Liver (tissue), 9 donors: ENCODE data around the gene NPAS2. TPM values are rescaled to one million over a fixed set of nuclear protein-coding genes. Genes with fewer than 3 reads are reported as not detected.

Experiments
- DNase-seq: peaks from one replicate; pipeline ENCODE4 v3.0.0-alpha.2; 2017; ENCODE audit warnings: low spot score
- H3K27ac ChIP-seq, 2 donors: one replicate each; pipeline ENCODE4 v1.7.0; 2013; ENCODE audit warnings: inconsistent platforms in 2 of 2, low read length in 2 of 2, control low read depth in 1 of 2, low read depth in 1 of 2, mild to moderate bottlenecking in 1 of 2
- H3K27me3 ChIP-seq, 4 donors: one replicate each; pipeline versions ENCODE4 v1.6.1 to v1.7.0; 2013; ENCODE audit warnings: low read length in 3 of 4, inconsistent platforms in 1 of 4, mild to moderate bottlenecking in 1 of 4, moderate library complexity in 1 of 4; ENCODE audit not compliant: control insufficient read depth in 4 of 4, insufficient read depth in 4 of 4
- H3K36me3 ChIP-seq, 4 donors: one replicate each; pipeline versions ENCODE4 v1.6.1 to v1.7.0; 2013; ENCODE audit warnings: low read length in 3 of 4, mild to moderate bottlenecking in 3 of 4, low read depth in 1 of 4, moderate library complexity in 1 of 4; ENCODE audit not compliant: control insufficient read depth in 4 of 4, insufficient read depth in 3 of 4
- H3K4me1 ChIP-seq, 4 donors: one replicate each; pipeline versions ENCODE4 v1.6.1 to v1.7.0; 2013; ENCODE audit warnings: low read length in 3 of 4, mild to moderate bottlenecking in 3 of 4, moderate library complexity in 1 of 4; ENCODE audit not compliant: control insufficient read depth in 4 of 4, insufficient read depth in 4 of 4
- H3K4me3 ChIP-seq, 3 donors: one replicate each; pipeline versions ENCODE4 v1.6.1 to v1.7.0; 2013; ENCODE audit warnings: low read length in 3 of 3, control low read depth in 1 of 3, low read depth in 1 of 3, mild to moderate bottlenecking in 1 of 3
- H3K9ac ChIP-seq, 2 donors: one replicate each; pipeline ENCODE4 v1.7.0; 2013; ENCODE audit warnings: low read length in 2 of 2, mild to moderate bottlenecking in 2 of 2, moderate library complexity in 2 of 2, control low read depth in 1 of 2, low read depth in 1 of 2
- H3K9me3 ChIP-seq, 4 donors: one replicate each; pipeline versions ENCODE4 v1.6.1 to v1.7.0; 2013; ENCODE audit warnings: low read length in 3 of 4; ENCODE audit not compliant: control insufficient read depth in 4 of 4
- EGR1 ChIP-seq, 2 donors: IDR thresholded peaks; 2 replicates each; pipeline ENCODE4 v1.6.1; 2016 to 2018; ENCODE audit warnings: antibody characterized with exemption in 2 of 2, low read depth in 2 of 2
- FOXA2 ChIP-seq: IDR thresholded peaks from 2 replicates; pipeline ENCODE4 v1.6.1; 2016; ENCODE audit warnings: antibody characterized with exemption
- GABPA ChIP-seq, 2 donors: IDR thresholded peaks in 1 of 2; conservative IDR thresholded peaks in 1 of 2; 2 replicates each; pipeline ENCODE4 v1.6.1; 2016; ENCODE audit warnings: antibody characterized with exemption in 2 of 2, mild to moderate bottlenecking in 1 of 2, moderate library complexity in 1 of 2
- HNF4A ChIP-seq, 2 donors: conservative IDR thresholded peaks; 2 replicates each; pipeline ENCODE4 v1.6.1; 2016; ENCODE audit warnings: antibody characterized with exemption in 2 of 2, mild to moderate bottlenecking in 2 of 2
- HNF4G ChIP-seq: IDR thresholded peaks from 2 replicates; pipeline ENCODE4 v1.6.1; 2016; ENCODE audit warnings: antibody characterized with exemption
- JUND ChIP-seq, 2 donors: IDR thresholded peaks; 2 replicates each; pipeline ENCODE4 v1.6.1; 2016; ENCODE audit warnings: antibody characterized with exemption in 2 of 2
- RAD21 ChIP-seq, 2 donors: IDR thresholded peaks; 2 replicates each; pipeline ENCODE4 v1.6.1; 2016; ENCODE audit warnings: antibody characterized with exemption in 2 of 2, mild to moderate bottlenecking in 2 of 2
- RXRA ChIP-seq, 2 donors: IDR thresholded peaks; 2 replicates each; pipeline ENCODE4 v1.6.1; 2017 to 2018; ENCODE audit warnings: antibody characterized with exemption in 2 of 2, mild to moderate bottlenecking in 1 of 2
- SP1 ChIP-seq: IDR thresholded peaks from 2 replicates; pipeline ENCODE4 v1.6.1; 2018; ENCODE audit warnings: antibody characterized with exemption, mild to moderate bottlenecking
- TAF1 ChIP-seq: conservative IDR thresholded peaks from 2 replicates; pipeline ENCODE4 v1.6.1; 2016; ENCODE audit warnings: antibody characterized with exemption, mild to moderate bottlenecking
- WGBS: extraction: QIAGEN DNeasy Blood & Tissue Kit; methylation state at CpG from one replicate; pipeline ENCODE4 v1.1.7; 2013; 5-methylcytosine and 5-hydroxymethylcytosine counted together
- polyA plus RNA-seq, 2 donors: library from polyadenylated mRNA; stranded (reverse) in 1 of 2; unstranded in 1 of 2; fragments of 200-250 nt in 1 of 2; fragments of >200 nt in 1 of 2; fragmentation: Nextera tagmentation in 1 of 2; extraction: Ambion mirVana in 1 of 2; gene quantifications; one replicate each; pipeline versions ENCODE4 v1.2.1 to v1.2.3, GENCODE V29; 2013 to 2015
- total RNA-seq, 2 donors: library from RNA; depleted of rRNA; stranded (reverse); fragments of >200 nt; gene quantifications; one replicate each; pipeline ENCODE4 v1.2.3, GENCODE V29; 2014
- TF ChIP-seq, protein P1 (sequence below): IDR thresholded peaks from 2 replicates; pipeline ENCODE4 v1.6.1; 2016; ENCODE audit warnings: antibody characterized with exemption
- TF ChIP-seq, protein P2 (sequence below): IDR thresholded peaks from 2 replicates; pipeline ENCODE4 v1.6.1; 2016; ENCODE audit warnings: antibody characterized with exemption
- TF ChIP-seq, protein P3 (sequence below): IDR thresholded peaks from 2 replicates; pipeline ENCODE4 v1.6.1; 2016; ENCODE audit warnings: antibody characterized with exemption, mild to moderate bottlenecking
- TF ChIP-seq, protein P4 (sequence below): IDR thresholded peaks from 2 replicates; pipeline ENCODE4 v1.6.1; 2016; ENCODE audit warnings: antibody characterized with exemption
- donor health status: healthy.
- donor health status: healthy.
- donor health status: healthy.
- donor health status: healthy.
- donor health status: healthy.

Gene NPAS2
- total and polyA plus RNA-seq, 4 donors: 0.33 to 24.3 (median 6.6) TPM

DNA sequence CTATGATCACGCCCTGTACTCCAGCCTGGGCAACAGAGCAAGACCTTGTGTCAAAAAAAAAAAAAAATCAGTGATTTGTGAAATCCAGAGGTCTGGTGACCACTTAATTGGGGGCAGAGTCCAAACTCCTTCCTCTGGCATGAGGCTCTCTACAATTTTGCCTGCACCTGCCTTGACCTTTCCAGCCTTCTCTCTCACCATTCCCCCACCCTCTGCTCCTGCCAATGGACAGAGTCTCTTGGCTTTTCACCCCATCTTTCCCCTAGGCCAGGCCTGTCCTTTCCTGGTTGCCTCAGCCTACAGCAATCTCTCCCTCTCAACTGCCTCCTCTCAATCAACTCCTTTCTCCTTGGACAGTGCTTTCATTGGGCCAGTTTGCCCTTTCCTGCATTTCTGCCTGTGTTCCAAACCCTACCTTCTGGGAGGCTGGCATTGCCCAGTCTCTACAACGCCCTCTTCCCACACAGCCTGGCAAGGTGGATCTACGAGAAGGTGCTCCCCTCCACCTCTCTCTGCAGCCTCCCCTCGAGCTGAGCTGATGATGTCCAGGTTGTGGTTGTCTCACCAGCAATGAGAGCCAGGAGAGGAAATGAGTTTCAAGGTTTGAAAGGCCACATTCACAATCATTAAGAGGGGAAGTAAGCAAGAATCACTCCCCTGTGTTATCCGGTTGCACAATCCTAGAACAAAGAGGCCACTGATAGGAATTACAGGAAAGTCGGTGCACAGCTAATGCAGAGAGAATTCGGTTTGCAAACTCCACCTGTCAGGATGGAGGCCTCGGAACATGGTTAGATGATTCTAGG is 39.5 kb upstream of the NPAS2 start (continued):
- TF ChIP-seq, protein P1, sequence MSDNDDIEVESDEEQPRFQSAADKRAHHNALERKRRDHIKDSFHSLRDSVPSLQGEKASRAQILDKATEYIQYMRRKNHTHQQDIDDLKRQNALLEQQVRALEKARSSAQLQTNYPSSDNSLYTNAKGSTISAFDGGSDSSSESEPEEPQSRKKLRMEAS: peak; percentile 18
- TF ChIP-seq JUND (IDR thresholded peaks at IDR 0.05) (peak in 1 of 2 donors; percentile 13), GABPA (IDR thresholded peaks at IDR 0.05 in 1 of 2, conservative IDR thresholded peaks at IDR 0.05 in 1 of 2) (peak in 1 of 2 donors; percentile 4), RXRA (IDR thresholded peaks at IDR 0.05) (peak; percentile 56 to 78), EGR1 (IDR thresholded peaks at IDR 0.05; ENCODE audit: low read depth in 2 of 2) (no peak), FOXA2 (no peak), TAF1 (no peak), HNF4G (peak; percentile 59), HNF4A (conservative IDR thresholded peaks at IDR 0.05) (peak; percentile 78 to 81)
- TF ChIP-seq, protein P2, sequence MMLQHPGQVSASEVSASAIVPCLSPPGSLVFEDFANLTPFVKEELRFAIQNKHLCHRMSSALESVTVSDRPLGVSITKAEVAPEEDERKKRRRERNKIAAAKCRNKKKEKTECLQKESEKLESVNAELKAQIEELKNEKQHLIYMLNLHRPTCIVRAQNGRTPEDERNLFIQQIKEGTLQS: no peak

DNA sequence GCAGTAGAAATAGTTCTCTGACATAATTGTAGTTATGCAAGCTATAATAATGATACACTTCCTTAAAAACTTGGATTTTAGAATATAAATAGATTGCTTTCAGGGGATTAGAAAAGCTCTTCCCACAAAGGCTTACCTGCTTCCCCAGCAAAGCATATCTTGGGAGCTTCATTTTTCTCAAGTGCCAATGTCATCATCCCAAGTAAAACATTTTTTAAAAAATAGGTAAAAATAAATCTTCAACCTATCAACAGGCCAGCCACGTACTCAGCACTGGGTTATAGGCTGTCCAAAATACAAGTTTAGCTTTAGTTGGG is 39.0 kb upstream of the NPAS2 start:
- Histone ChIP-seq H3K27ac (no peak overlapping the region), H3K9me3 (no peaks in the 10 kb centered on the region), H3K4me1 (peaks cover 0 to 8% (median 5%) of the 10 kb centered on the region in 4 donors), H3K27me3 (no peaks in the 10 kb centered on the region), H3K4me3 (no peak overlapping the region), H3K9ac (no peak overlapping the region), H3K36me3 (no peaks in the 10 kb centered on the region)
- TF ChIP-seq SP1: no peak
- TF ChIP-seq, protein P2: no peak
- 91% methylated on average over 1 of the region's 1 CpG for WGBS
- DNase-seq: no peak

DNA sequence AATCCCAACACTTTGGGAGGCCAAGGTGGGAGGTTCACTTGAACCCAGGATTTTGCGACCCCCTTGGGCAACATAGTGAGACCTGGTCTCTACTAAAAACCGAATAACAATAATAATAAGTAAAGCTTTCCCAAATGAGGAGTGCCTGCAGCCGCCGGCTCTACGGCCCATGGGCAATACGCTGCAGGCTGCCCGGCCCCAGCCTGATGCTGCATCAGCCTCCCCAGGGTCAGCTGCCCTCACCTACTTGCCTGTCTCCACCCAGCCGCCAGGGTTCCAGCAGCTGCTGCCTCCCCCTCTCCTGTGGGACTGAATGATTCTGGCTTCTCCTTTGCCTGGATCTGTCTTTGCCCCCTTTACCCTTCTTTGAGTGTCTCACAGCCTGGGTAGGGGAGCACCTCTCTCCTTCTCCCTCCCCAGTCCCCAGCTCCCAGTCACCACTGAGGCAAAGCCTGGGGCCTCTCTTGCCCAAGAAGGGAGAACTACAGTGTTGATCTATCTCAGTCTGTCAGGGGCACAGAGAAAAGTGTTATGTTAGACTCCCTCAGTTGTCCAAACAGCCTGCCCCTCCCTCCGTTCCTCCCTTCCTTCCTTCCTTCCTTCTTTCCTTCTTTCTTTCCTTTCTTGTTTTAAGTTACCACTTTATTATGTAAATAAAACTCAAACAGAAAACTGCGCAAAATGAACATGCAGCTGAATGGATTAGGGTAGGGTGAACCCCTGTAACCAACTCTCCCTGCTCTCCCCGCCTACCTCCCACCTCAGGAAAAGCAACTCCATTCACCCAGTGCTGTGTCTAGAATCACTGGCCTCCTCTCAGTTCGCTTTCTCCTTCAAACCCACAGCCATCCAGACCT is 38.2 kb upstream of the NPAS2 start:
- Histone ChIP-seq H3K27me3 (no peaks in the 10 kb centered on the region), H3K27ac (no peak overlapping the region), H3K9me3 (no peaks in the 10 kb centered on the region), H3K4me1 (peaks cover 0 to 8% (median 5%) of the 10 kb centered on the region in 4 donors), H3K9ac (no peak overlapping the region), H3K4me3 (no peak overlapping the region), H3K36me3 (no peaks in the 10 kb centered on the region)
- DNase-seq: no peak
- no peak for TF ChIP-seq HNF4G
- TF ChIP-seq HNF4A (conservative IDR thresholded peaks at IDR 0.05): no peak
- TF ChIP-seq, protein P3, sequence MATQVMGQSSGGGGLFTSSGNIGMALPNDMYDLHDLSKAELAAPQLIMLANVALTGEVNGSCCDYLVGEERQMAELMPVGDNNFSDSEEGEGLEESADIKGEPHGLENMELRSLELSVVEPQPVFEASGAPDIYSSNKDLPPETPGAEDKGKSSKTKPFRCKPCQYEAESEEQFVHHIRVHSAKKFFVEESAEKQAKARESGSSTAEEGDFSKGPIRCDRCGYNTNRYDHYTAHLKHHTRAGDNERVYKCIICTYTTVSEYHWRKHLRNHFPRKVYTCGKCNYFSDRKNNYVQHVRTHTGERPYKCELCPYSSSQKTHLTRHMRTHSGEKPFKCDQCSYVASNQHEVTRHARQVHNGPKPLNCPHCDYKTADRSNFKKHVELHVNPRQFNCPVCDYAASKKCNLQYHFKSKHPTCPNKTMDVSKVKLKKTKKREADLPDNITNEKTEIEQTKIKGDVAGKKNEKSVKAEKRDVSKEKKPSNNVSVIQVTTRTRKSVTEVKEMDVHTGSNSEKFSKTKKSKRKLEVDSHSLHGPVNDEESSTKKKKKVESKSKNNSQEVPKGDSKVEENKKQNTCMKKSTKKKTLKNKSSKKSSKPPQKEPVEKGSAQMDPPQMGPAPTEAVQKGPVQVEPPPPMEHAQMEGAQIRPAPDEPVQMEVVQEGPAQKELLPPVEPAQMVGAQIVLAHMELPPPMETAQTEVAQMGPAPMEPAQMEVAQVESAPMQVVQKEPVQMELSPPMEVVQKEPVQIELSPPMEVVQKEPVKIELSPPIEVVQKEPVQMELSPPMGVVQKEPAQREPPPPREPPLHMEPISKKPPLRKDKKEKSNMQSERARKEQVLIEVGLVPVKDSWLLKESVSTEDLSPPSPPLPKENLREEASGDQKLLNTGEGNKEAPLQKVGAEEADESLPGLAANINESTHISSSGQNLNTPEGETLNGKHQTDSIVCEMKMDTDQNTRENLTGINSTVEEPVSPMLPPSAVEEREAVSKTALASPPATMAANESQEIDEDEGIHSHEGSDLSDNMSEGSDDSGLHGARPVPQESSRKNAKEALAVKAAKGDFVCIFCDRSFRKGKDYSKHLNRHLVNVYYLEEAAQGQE: no peak
- TF ChIP-seq EGR1 (IDR thresholded peaks at IDR 0.05; ENCODE audit: low read depth in 2 of 2): no peak
- no peak for TF ChIP-seq RXRA (IDR thresholded peaks at IDR 0.05)
- no peak for TF ChIP-seq JUND (IDR thresholded peaks at IDR 0.05)
- TF ChIP-seq, protein P4, sequence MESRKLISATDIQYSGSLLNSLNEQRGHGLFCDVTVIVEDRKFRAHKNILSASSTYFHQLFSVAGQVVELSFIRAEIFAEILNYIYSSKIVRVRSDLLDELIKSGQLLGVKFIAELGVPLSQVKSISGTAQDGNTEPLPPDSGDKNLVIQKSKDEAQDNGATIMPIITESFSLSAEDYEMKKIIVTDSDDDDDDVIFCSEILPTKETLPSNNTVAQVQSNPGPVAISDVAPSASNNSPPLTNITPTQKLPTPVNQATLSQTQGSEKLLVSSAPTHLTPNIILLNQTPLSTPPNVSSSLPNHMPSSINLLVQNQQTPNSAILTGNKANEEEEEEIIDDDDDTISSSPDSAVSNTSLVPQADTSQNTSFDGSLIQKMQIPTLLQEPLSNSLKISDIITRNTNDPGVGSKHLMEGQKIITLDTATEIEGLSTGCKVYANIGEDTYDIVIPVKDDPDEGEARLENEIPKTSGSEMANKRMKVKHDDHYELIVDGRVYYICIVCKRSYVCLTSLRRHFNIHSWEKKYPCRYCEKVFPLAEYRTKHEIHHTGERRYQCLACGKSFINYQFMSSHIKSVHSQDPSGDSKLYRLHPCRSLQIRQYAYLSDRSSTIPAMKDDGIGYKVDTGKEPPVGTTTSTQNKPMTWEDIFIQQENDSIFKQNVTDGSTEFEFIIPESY: no peak
- TF ChIP-seq, protein P1: no peak
- no peak for TF ChIP-seq RAD21 (IDR thresholded peaks at IDR 0.05)
- TF ChIP-seq GABPA (IDR thresholded peaks at IDR 0.05 in 1 of 2, conservative IDR thresholded peaks at IDR 0.05 in 1 of 2): no peak
- no peak for TF ChIP-seq SP1
- 92% methylated on average over 12 of the region's 12 CpGs for WGBS
